ENCODE measurements around the gene EYS.

Gene EYS

DNA sequence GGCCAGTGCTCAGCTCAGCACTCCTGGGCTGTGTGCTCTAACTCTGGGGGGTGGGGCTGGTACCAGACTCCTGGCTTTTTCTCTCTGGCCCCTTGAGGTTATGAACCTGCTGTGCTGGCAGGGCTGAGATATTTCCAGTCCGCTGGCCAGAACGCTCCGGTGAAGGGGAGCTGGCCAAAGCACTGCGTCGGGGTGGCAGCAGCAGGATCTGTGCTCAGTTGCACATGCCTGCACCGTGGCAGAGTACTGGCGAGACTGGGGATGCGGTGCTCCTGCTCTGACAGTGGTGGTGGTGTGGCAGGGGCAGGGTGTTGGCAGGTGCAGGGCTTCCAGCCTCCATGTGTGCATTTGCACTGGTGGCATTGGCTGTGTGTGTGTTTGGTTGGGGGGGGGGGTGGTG lies 1697.0 kb downstream of the EYS start:
- no peak overlapping the region for H3K4me3 ChIP-seq (ENCODE audit: control insufficient read depth, low read depth, low read length)
- no peak for DNase-seq (ENCODE audit: low read depth)
- TF ChIP-seq, protein P1, sequence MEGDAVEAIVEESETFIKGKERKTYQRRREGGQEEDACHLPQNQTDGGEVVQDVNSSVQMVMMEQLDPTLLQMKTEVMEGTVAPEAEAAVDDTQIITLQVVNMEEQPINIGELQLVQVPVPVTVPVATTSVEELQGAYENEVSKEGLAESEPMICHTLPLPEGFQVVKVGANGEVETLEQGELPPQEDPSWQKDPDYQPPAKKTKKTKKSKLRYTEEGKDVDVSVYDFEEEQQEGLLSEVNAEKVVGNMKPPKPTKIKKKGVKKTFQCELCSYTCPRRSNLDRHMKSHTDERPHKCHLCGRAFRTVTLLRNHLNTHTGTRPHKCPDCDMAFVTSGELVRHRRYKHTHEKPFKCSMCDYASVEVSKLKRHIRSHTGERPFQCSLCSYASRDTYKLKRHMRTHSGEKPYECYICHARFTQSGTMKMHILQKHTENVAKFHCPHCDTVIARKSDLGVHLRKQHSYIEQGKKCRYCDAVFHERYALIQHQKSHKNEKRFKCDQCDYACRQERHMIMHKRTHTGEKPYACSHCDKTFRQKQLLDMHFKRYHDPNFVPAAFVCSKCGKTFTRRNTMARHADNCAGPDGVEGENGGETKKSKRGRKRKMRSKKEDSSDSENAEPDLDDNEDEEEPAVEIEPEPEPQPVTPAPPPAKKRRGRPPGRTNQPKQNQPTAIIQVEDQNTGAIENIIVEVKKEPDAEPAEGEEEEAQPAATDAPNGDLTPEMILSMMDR (conservative IDR thresholded peaks at IDR 0.05; ENCODE audit: control insufficient read depth, insufficient read depth, low read depth, low read length) = no peak

DNA sequence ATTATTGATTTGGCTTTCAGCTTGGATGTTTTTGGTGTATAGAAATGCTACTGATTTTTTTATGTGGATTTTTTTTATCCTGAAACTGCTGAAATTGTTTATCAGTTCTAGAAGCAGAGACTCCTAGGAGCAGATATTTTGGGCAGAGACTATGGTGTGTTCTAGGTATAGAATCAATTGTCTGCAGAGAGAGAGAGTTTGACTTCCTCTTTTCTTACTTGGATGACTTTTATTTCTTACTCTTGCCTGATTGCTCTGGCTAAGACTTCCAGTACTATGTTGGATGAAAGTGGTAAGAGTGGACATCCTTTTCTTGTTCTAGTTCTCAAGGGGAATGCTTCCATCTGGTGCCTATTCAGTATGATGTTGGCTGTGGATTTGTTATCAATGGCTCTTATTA lies 1700.8 kb downstream of the EYS start:
- TF ChIP-seq, protein P1 (conservative IDR thresholded peaks at IDR 0.05; ENCODE audit: control insufficient read depth, insufficient read depth, low read depth, low read length) = no peak
- DNase-seq (ENCODE audit: low read depth) = no peak
- H3K4me3 ChIP-seq (ENCODE audit: control insufficient read depth, low read depth, low read length) = no peak overlapping the region

GRCh38 chr6:64000818-64001491 lies 1706.1 kb downstream of the EYS start:
- no peak overlapping the region for H3K4me3 ChIP-seq (ENCODE audit: control insufficient read depth, low read depth, low read length)
- TF ChIP-seq, protein P1 (conservative IDR thresholded peaks at IDR 0.05; ENCODE audit: control insufficient read depth, insufficient read depth, low read depth, low read length) = no peak
- no peak for DNase-seq (ENCODE audit: low read depth)

GRCh38 chr6:63999613-64000012 lies 1707.4 kb downstream of the EYS start:
- H3K4me3 ChIP-seq (ENCODE audit: control insufficient read depth, low read depth, low read length) = no peak overlapping the region
- TF ChIP-seq, protein P1 (conservative IDR thresholded peaks at IDR 0.05; ENCODE audit: control insufficient read depth, insufficient read depth, low read depth, low read length) = no peak
- DNase-seq (ENCODE audit: low read depth) = no peak

DNA sequence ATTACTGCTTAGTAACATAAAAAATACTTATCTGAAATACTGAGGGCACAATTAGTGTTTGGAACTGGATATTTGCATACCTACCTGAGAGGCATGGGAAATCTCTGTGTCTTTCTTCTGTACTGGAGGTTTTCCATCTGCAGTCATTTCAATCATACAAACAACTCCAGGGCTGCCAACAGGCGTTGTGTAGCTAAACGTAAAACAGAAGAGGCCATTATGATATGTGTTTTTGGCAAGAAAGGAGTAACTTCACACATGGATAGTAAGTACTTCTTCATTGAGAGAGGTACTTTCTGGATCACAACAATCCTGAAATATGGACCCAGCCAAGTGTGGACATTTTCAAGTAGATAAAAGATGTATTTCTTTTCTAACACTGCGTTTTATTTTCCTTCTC lies 1708.0 kb downstream of the EYS start:
- TF ChIP-seq, protein P1 (conservative IDR thresholded peaks at IDR 0.05; ENCODE audit: control insufficient read depth, insufficient read depth, low read depth, low read length) = no peak

GRCh38 chr6:63997734-63998133 lies 1709.3 kb downstream of the EYS start:
- no peak overlapping the region for H3K4me3 ChIP-seq (ENCODE audit: control insufficient read depth, low read depth, low read length)
- TF ChIP-seq, protein P1 (conservative IDR thresholded peaks at IDR 0.05; ENCODE audit: control insufficient read depth, insufficient read depth, low read depth, low read length) = no peak
- DNase-seq (ENCODE audit: low read depth) = no peak

More for the DNA sequence above, 1708.0 kb downstream of the EYS start:
- no peak overlapping the region for H3K4me3 ChIP-seq (ENCODE audit: control insufficient read depth, low read depth, low read length)
- DNase-seq (ENCODE audit: low read depth) = no peak

Measured in fibroblast of mammary gland (primary cell).